GM12874 (cell line): ENCODE measurements around the gene HSF5.

ENCODE experiments used
- TF ChIP-seq, protein P1 (sequence below): IDR thresholded peaks from 2 replicates; pipeline ENCODE4 v1.5.1; 2011; ENCODE audit warnings: low read depth, mild to moderate bottlenecking, control low read depth, low read length, moderate library complexity; ENCODE audit not compliant: insufficient read depth

HSF5 gene

DNA sequence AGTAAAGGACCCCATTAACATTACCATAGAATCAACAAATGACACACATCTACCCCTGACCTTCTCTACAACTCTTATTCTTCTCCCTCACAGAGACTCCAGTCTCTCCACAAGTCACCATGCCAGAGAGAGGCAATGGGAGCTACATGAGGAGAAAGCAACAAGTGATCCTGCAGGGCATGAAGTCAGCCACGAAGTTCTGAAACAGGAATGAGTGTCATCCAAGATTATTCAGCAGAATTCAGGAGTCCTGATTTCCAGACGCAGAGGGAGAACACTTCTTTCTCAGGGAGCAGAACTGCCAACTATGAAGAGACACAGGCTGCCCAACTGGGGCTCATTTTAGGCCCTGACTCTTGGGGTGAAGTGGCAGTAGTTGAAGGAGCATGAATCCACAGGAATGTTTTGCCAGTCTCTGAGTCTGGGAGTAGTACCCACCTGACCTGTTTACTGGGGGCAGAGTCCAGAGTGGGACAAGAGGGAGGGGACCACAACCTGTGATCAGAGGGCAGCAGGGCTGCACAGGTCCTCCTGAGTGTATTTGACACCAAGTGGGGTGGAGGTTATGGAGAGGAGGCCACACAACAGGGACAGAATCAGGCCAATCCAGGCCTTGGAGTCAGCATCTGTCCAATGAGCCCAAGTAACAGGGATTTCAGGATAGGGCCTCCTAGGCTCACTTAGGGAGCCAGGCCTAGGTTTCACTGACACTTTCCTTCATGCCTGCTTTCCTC is 28.6 kb upstream of the HSF5 start:
- TF ChIP-seq, protein P1, sequence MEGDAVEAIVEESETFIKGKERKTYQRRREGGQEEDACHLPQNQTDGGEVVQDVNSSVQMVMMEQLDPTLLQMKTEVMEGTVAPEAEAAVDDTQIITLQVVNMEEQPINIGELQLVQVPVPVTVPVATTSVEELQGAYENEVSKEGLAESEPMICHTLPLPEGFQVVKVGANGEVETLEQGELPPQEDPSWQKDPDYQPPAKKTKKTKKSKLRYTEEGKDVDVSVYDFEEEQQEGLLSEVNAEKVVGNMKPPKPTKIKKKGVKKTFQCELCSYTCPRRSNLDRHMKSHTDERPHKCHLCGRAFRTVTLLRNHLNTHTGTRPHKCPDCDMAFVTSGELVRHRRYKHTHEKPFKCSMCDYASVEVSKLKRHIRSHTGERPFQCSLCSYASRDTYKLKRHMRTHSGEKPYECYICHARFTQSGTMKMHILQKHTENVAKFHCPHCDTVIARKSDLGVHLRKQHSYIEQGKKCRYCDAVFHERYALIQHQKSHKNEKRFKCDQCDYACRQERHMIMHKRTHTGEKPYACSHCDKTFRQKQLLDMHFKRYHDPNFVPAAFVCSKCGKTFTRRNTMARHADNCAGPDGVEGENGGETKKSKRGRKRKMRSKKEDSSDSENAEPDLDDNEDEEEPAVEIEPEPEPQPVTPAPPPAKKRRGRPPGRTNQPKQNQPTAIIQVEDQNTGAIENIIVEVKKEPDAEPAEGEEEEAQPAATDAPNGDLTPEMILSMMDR: no peak

DNA sequence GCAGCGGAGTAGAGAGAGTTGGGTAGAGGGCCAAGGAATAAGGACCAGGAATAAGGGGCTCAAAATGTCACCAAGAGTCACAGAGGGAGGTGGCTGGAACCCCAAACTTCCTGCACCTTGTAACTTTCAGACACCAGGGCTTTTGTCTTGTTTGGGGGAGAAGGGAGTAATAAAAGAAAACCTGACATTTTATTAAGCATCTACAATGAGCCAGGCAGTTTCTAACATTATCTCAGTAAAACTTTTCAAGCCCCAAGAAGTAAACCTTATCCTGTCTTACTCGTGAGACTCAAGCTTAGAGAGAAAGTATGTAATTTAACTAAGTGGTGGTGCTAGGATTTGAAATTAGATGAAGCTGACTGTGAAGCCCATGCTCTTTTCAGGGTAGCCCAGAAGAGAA is 27.1 kb upstream of the HSF5 start:
- TF ChIP-seq, protein P1: no peak

- TF ChIP-seq, protein P1: no peak
These were observed 26.6 kb upstream of the HSF5 start for GRCh38 chr17:58514770-58515157.

GRCh38 chr17:58513965-58514769 is 26.0 kb upstream of the HSF5 start, which contains the start of gene MTMR4:
Gene MTMR4, minus strand, starts transcription at chr17:58514638. Its CDS starts 231 bp downstream, at chr17:58514407.
- TF ChIP-seq, protein P1: no peak

- TF ChIP-seq, protein P1: peak; percentile 32; the same call in 1 of the 2 replicates
These were observed 25.2 kb upstream of the HSF5 start for GRCh38 chr17:58513267-58513964.

- TF ChIP-seq, protein P1: no peak
These were observed 21.9 kb upstream of the HSF5 start for GRCh38 chr17:58510075-58510474.
